KOPT-K1 (cell line): Measurements from ENCODE around the gene FRMD5.
"Not testable (repeated sequence)": the region's sequence is repeated elsewhere in the genome, so short reads cannot be mapped to it uniquely, and the experiment has no call there.

ENCODE experiments used
- H3K27ac ChIP-seq: fragments of 200-600 bp; sonication (generic); 2 replicates; pipeline ENCODE4 v1.5.1; 2016; ENCODE audit warnings: antibody characterized with exemption, mild to moderate bottlenecking, low read depth, low read length; ENCODE audit not compliant: poor library complexity, severe bottlenecking
- H3K36me3 ChIP-seq: fragments of 200-600 bp; sonication (generic); 2 replicates; pipeline ENCODE4 v1.5.1; 2017; ENCODE audit warnings: antibody characterized with exemption, mild to moderate bottlenecking, low read length, moderate library complexity; ENCODE audit not compliant: insufficient read depth
- H3K9me3 ChIP-seq: fragments of 200-600 bp; sonication (generic); 2 replicates; pipeline ENCODE4 v1.5.1; 2017; ENCODE audit warnings: antibody characterized with exemption, low read length, mild to moderate bottlenecking; ENCODE audit not compliant: insufficient read depth, poor library complexity, severe bottlenecking

Gene FRMD5

GRCh38 chr15:43883571-43883970, 311.5 kb downstream of the FRMD5 start:
- Histone ChIP-seq H3K27ac (no peak overlapping the region), H3K36me3 (peaks cover 76% of the 10 kb centered on the region), H3K9me3 (no peaks in the 10 kb centered on the region)

GRCh38 chr15:43881944-43882343, 313.1 kb downstream of the FRMD5 start:
- Histone ChIP-seq H3K36me3 (peaks cover 87% of the 10 kb centered on the region), H3K9me3 (no peaks in the 10 kb centered on the region), H3K27ac (no peak overlapping the region)

GRCh38 chr15:43881245-43881644, 313.8 kb downstream of the FRMD5 start:
- no peak overlapping the region for H3K27ac ChIP-seq
- H3K36me3 ChIP-seq: peaks cover 89% of the 10 kb centered on the region
- H3K9me3 ChIP-seq: no peaks in the 10 kb centered on the region

- H3K27ac ChIP-seq: no peak overlapping the region
- H3K9me3 ChIP-seq: no peaks in the 10 kb centered on the region
- H3K36me3 ChIP-seq: peaks cover 88% of the 10 kb centered on the region
Observed at GRCh38 chr15:43880406-43881194, 314.5 kb downstream of the FRMD5 start.

- Histone ChIP-seq H3K9me3 (no peaks in the 10 kb centered on the region), H3K27ac (no peak overlapping the region), H3K36me3 (peaks cover 89% of the 10 kb centered on the region)
Observed at GRCh38 chr15:43879386-43880355, 315.4 kb downstream of the FRMD5 start.

GRCh38 chr15:43878446-43878845, 316.6 kb downstream of the FRMD5 start:
- no peak overlapping the region for H3K27ac ChIP-seq
- no peaks in the 10 kb centered on the region for H3K9me3 ChIP-seq
- peaks cover 89% of the 10 kb centered on the region for H3K36me3 ChIP-seq

GRCh38 chr15:43877371-43877770, 317.7 kb downstream of the FRMD5 start:
- H3K27ac ChIP-seq: no peak overlapping the region
- H3K9me3 ChIP-seq: no peaks in the 10 kb centered on the region
- H3K36me3 ChIP-seq: peaks cover 88% of the 10 kb centered on the region

- H3K9me3 ChIP-seq: no peaks in the 10 kb centered on the region
- no peak overlapping the region for H3K27ac ChIP-seq
- H3K36me3 ChIP-seq: peaks cover 90% of the 10 kb centered on the region
Observed at GRCh38 chr15:43876872-43877271, 318.2 kb downstream of the FRMD5 start.

GRCh38 chr15:43873651-43874050, 321.4 kb downstream of the FRMD5 start:
- peaks cover 88% of the 10 kb centered on the region for H3K36me3 ChIP-seq
- no peaks in the 10 kb centered on the region for H3K9me3 ChIP-seq
- no peak overlapping the region for H3K27ac ChIP-seq

GRCh38 chr15:43872416-43873020, 322.6 kb downstream of the FRMD5 start:
- Histone ChIP-seq H3K9me3 (no peaks in the 10 kb centered on the region), H3K36me3 (peaks cover 88% of the 10 kb centered on the region), H3K27ac (no peak overlapping the region)

GRCh38 chr15:43871835-43872234, 323.2 kb downstream of the FRMD5 start:
- Histone ChIP-seq H3K9me3 (no peaks in the 10 kb centered on the region), H3K27ac (no peak overlapping the region), H3K36me3 (peaks cover 88% of the 10 kb centered on the region)

GRCh38 chr15:43868406-43868805, 326.7 kb downstream of the FRMD5 start:
- H3K27ac ChIP-seq: no peak overlapping the region
- H3K9me3 ChIP-seq: no peaks in the 10 kb centered on the region
- peaks cover 94% of the 10 kb centered on the region for H3K36me3 ChIP-seq

- no peak overlapping the region for H3K27ac ChIP-seq
- no peaks in the 10 kb centered on the region for H3K9me3 ChIP-seq
- H3K36me3 ChIP-seq: peaks cover 94% of the 10 kb centered on the region
Observed at GRCh38 chr15:43867096-43867495, 328.0 kb downstream of the FRMD5 start.

- H3K36me3 ChIP-seq: peaks cover 93% of the 10 kb centered on the region
- not testable (repeated sequence) for H3K27ac ChIP-seq, H3K9me3 ChIP-seq
Observed at GRCh38 chr15:43866636-43867035, 328.4 kb downstream of the FRMD5 start.

- Histone ChIP-seq H3K9me3 (no peaks in the 10 kb centered on the region), H3K36me3 (peaks cover 97% of the 10 kb centered on the region), H3K27ac (no peak overlapping the region)
Observed at GRCh38 chr15:43859546-43859945, 335.5 kb downstream of the FRMD5 start.
